Testis (tissue), 3 donors: ENCODE data around the gene GPR150. TPM values are rescaled to one million over a fixed set of nuclear protein-coding genes. Genes with fewer than 3 reads are reported as not detected.

Source experiments
- DNase-seq: peaks from one replicate; pipeline ENCODE4 v3.0.0-alpha.2; 2019
- H3K27ac ChIP-seq, 2 donors: fragments of 200-600 bp; sonication (generic); one replicate each; pipeline ENCODE4 v1.5.1; 2019
- H3K27me3 ChIP-seq: fragments of 200-600 bp; sonication (generic); one replicate; pipeline ENCODE4 v1.5.1; 2019
- H3K36me3 ChIP-seq: fragments of 200-600 bp; sonication (generic); one replicate; pipeline ENCODE4 v1.5.1; 2017; ENCODE audit warnings: low read depth; ENCODE audit errors: missing control alignments
- H3K4me1 ChIP-seq: fragments of 200-600 bp; sonication (generic); one replicate; pipeline ENCODE4 v1.5.1; 2019
- H3K4me3 ChIP-seq, 2 donors: fragments of 200-600 bp; sonication (generic); one replicate each; pipeline ENCODE4 v1.5.1; 2017 to 2019
- H3K9me3 ChIP-seq: fragments of 200-600 bp; sonication (generic); one replicate; pipeline ENCODE4 v1.5.1; 2017
- POLR2A ChIP-seq: fragments of 450-650 bp; IDR thresholded peaks from one replicate; pipeline ENCODE4 v1.6.1; 2017; ENCODE audit warnings: antibody characterized with exemption, mild to moderate bottlenecking, moderate library complexity
- WGBS, 2 donors: methylation state at CpG; one replicate each; pipeline ENCODE4 v1.1.5; 2018; 5-methylcytosine and 5-hydroxymethylcytosine counted together
- intact Hi-C: fragments of 100-400 bp; cut with DNase I; formaldehyde crosslinking; loops from one replicate; pipeline ENCODE4 v1.15.1; 2023; ENCODE audit warnings: low total_unique reads
- polyA plus RNA-seq: library from polyadenylated mRNA; stranded (reverse); fragments of 350-450 nt; fragmentation: Illumina TruSeq; extraction: RNeasy Lipid Tissue Mini Kit (QIAGEN cat#74804); gene quantifications from one replicate; pipeline ENCODE4 v1.2.3, GENCODE V29; 2014; ENCODE audit warnings: low read depth, low replicate concordance; ENCODE audit not compliant: insufficient read depth
- total RNA-seq, 2 donors: library from RNA; depleted of rRNA; stranded (reverse); fragments of >200 nt; gene quantifications; one replicate each; pipeline ENCODE4 v1.2.3, GENCODE V29; 2016
- TF ChIP-seq, protein P1 (sequence below), 3 experiments: fragments of 450-650 bp in 2 of 3; fragments of 200-600 bp in 1 of 3; sonication (generic) in 1 of 3; IDR thresholded peaks; one replicate each; pipeline ENCODE4 v1.5.1; 2016 to 2019; ENCODE audit warnings: antibody characterized with exemption in 3 of 3, mild to moderate bottlenecking in 2 of 3, moderate library complexity in 1 of 3

Gene GPR150
- total and polyA plus RNA-seq, 3 donors from 2014 or later, result 0.45 to 0.99 (median 0.87) TPM

DNA sequence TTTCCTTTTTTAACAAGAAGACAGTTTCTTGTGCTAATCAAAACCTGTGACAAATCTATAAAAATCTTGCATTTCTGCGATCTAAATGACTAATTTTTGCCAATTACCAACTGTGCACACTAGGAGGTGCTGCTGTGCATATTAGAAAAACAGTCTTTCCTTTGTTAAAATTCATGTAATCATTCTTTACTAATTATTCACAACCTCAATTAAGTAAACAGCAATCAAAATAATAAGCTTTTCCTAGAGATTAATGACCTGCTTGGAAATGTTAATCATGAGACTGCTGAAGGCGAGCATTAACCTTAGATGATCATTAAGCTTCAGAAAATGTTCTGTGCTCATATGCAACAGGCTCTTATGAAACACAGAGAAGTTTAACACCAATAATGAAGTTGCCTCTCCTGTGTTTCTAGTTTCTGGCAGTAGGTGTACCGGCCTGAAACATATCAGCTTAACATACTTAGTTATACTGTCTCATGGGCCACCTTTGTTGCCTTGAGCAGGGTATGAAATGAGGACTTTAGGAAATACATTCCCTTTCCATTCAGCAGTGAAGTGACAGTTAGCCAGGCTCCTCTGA lies 44.4 kb downstream of the GPR150 start:
- Histone ChIP-seq H3K36me3 (no peaks in the 10 kb centered on the region), H3K4me3 (no peak overlapping the region), H3K27ac (peak overlapping the region; percentile 18 to 47), H3K4me1 (peaks cover 16% of the 10 kb centered on the region), H3K9me3 (no peaks in the 10 kb centered on the region), H3K27me3 (no peaks in the 10 kb centered on the region)
- intact Hi-C loops, result loop anchor here (5.0 kb wide), 1 partner anchor 183 kb away; no protein-coding TSS in a partner anchor
- TF ChIP-seq, protein P1, sequence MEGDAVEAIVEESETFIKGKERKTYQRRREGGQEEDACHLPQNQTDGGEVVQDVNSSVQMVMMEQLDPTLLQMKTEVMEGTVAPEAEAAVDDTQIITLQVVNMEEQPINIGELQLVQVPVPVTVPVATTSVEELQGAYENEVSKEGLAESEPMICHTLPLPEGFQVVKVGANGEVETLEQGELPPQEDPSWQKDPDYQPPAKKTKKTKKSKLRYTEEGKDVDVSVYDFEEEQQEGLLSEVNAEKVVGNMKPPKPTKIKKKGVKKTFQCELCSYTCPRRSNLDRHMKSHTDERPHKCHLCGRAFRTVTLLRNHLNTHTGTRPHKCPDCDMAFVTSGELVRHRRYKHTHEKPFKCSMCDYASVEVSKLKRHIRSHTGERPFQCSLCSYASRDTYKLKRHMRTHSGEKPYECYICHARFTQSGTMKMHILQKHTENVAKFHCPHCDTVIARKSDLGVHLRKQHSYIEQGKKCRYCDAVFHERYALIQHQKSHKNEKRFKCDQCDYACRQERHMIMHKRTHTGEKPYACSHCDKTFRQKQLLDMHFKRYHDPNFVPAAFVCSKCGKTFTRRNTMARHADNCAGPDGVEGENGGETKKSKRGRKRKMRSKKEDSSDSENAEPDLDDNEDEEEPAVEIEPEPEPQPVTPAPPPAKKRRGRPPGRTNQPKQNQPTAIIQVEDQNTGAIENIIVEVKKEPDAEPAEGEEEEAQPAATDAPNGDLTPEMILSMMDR (IDR thresholded peaks at IDR 0.05), result peak; percentile 76 to 87 (median 77)
- no peak for TF ChIP-seq POLR2A
- 16 to 23% methylated on average over 3 of the region's 3 CpGs for WGBS, 2 donors
- peak; percentile 55 for DNase-seq

DNA sequence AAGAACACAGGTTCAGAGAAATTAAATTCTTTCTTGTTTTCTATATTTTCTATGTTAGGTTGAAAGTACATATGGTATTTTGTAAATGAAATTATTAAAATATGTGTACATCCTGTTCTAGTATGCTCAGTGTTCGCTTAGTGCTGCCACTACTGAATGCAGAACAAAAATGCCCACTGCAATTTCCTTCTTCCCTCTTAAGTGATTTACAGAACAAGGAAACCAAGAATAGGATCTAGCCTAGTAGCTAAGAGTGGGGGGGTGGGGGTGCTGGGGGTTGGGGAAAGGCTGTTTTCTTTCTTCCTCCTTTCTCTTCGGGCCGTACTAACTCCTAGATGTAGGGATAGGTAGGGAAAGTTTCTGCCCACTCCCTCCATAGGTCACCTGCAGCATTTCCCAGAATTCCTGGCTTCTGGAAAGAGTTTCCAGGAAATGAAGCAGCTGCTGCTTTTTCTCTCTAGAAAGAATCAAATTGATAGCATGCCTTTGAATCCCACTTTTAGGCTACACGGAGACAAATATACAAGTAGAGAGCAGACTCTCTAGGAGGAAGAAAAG lies 47.3 kb downstream of the GPR150 start:
- H3K9me3 ChIP-seq, result no peaks in the 10 kb centered on the region
- no peak for DNase-seq
- TF ChIP-seq, protein P1 (IDR thresholded peaks at IDR 0.05), result no peak
- TF ChIP-seq POLR2A, result no peak
- no peak overlapping the region for H3K4me3 ChIP-seq
- H3K36me3 ChIP-seq, result no peaks in the 10 kb centered on the region
- 61 to 69% methylated on average over 4 of the region's 4 CpGs for WGBS, 2 donors
- H3K27me3 ChIP-seq, result no peaks in the 10 kb centered on the region
- H3K4me1 ChIP-seq, result peaks cover 28% of the 10 kb centered on the region
- intact Hi-C loops, result no loop called here
- H3K27ac ChIP-seq, result no peak overlapping the region

GRCh38 chr5:95667678-95668077 lies 47.8 kb downstream of the GPR150 start:
- H3K4me1 ChIP-seq, result peaks cover 30% of the 10 kb centered on the region
- H3K27ac ChIP-seq, result no peak overlapping the region
- H3K36me3 ChIP-seq, result no peaks in the 10 kb centered on the region
- H3K9me3 ChIP-seq, result no peaks in the 10 kb centered on the region
- no peaks in the 10 kb centered on the region for H3K27me3 ChIP-seq
- DNase-seq, result no peak
- no peak overlapping the region for H3K4me3 ChIP-seq
- intact Hi-C loops, result no loop called here
- TF ChIP-seq POLR2A, result no peak
- TF ChIP-seq, protein P1 (IDR thresholded peaks at IDR 0.05), result no peak

GRCh38 chr5:95668216-95668615 lies 48.3 kb downstream of the GPR150 start:
- intact Hi-C loops, result no loop called here
- no peak overlapping the region for H3K27ac ChIP-seq
- no peak for DNase-seq

More at GRCh38 chr5:95668216-95668615, 48.3 kb downstream of the GPR150 start:
- Histone ChIP-seq H3K9me3 (no peaks in the 10 kb centered on the region), H3K4me3 (no peak overlapping the region), H3K27me3 (no peaks in the 10 kb centered on the region), H3K4me1 (peaks cover 33% of the 10 kb centered on the region), H3K36me3 (no peaks in the 10 kb centered on the region)
- TF ChIP-seq, protein P1 (IDR thresholded peaks at IDR 0.05), result no peak
- no peak for TF ChIP-seq POLR2A
